Measurements from ENCODE around the gene SOWAHA. TPM values are rescaled to one million over a fixed set of nuclear protein-coding genes. Genes with fewer than 3 reads are reported as not detected.

SOWAHA gene
- total and polyA plus RNA-seq, 7 donors: 0.01 to 0.06 TPM; not detected in 5

DNA sequence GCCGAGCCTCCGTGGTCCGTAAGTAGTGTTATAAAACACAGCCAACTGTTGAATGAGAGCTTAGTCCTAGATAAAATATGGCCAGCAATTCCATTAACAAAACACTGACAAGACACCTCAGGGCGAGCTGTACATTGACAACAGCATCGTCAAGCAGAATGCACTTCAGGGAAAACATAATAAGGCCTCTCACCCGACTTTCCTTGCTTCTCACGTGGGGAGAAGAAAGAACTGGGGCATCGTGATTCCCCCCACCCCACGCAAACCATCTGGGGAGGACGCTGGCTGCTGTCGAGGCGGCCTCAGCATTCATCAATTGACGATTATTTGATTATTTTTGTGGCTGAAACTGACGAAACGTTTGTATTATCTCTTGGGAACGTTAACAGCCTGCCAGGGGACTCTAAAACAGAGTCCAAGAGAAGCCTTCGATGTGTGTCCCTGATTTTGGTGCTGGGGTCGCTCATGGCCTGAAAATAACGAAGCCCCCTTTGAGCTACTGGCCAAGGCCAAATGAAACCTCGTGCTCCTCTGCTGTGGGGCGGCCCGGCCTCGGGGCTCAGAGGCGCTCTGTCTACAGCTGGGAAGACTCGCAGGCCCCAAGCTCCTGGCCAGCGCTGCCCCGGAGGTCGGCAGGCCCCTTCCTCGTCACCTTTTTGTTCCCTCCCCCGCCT lies 52.7 kb downstream of the SOWAHA start:
- no peak for DNase-seq
- peak overlapping the region; percentile 99 for H3K4me3 ChIP-seq
- intact Hi-C loops (cut with DNase I): loop anchor here in 1 of 2 donors (5.0 to 10.0 kb wide), 2 partner anchors 34 to 491 kb away; partner anchors contain the start of gene SHROOM1
- H3K36me3 ChIP-seq (ENCODE audit: insufficient read depth in 1 of 2, low read depth in 1 of 2): peaks cover 7 to 36% of the 10 kb centered on the region in 2 donors
- peak overlapping the region; percentile 97 for H3K27ac ChIP-seq
- H3K27me3 ChIP-seq (ENCODE audit: insufficient read depth in 3 of 3, low read length in 2 of 3): no peaks in the 10 kb centered on the region
- WGBS, 3 donors: 29 to 37% (median 32%) methylated on average over 28 to 30 of the region's 30 CpGs
- ATAC-seq: peak; percentile 48 to 63 (median 54)
- no peaks in the 10 kb centered on the region for H3K9me3 ChIP-seq
- peaks cover 24% of the 10 kb centered on the region for H3K4me1 ChIP-seq
- TF ChIP-seq, protein P1, sequence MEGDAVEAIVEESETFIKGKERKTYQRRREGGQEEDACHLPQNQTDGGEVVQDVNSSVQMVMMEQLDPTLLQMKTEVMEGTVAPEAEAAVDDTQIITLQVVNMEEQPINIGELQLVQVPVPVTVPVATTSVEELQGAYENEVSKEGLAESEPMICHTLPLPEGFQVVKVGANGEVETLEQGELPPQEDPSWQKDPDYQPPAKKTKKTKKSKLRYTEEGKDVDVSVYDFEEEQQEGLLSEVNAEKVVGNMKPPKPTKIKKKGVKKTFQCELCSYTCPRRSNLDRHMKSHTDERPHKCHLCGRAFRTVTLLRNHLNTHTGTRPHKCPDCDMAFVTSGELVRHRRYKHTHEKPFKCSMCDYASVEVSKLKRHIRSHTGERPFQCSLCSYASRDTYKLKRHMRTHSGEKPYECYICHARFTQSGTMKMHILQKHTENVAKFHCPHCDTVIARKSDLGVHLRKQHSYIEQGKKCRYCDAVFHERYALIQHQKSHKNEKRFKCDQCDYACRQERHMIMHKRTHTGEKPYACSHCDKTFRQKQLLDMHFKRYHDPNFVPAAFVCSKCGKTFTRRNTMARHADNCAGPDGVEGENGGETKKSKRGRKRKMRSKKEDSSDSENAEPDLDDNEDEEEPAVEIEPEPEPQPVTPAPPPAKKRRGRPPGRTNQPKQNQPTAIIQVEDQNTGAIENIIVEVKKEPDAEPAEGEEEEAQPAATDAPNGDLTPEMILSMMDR (IDR thresholded peaks at IDR 0.05): no peak

Other genes starting within 250 kb of the SOWAHA start
- gene IL13, start 155.1 kb upstream of the SOWAHA start, total RNA-seq: not detected
- gene IL13, start 155.1 kb upstream of the SOWAHA start, polyA plus RNA-seq: not detected
- not detected for gene IL4, start 139.3 kb upstream of the SOWAHA start, total RNA-seq
- gene IL4, start 139.3 kb upstream of the SOWAHA start, polyA plus RNA-seq: not detected
- 1 to 10 TPM; 3.6 to 5.8 (median 4.8) TPM for gene KIF3A, start 75.8 kb upstream of the SOWAHA start, total RNA-seq
- 1 to 10 TPM; 2.5 to 8.0 (median 2.9) TPM for gene KIF3A, start 75.8 kb upstream of the SOWAHA start, polyA plus RNA-seq
- gene CCNI2, start 65.9 kb upstream of the SOWAHA start, total RNA-seq: not detected
- gene CCNI2, start 65.9 kb upstream of the SOWAHA start, polyA plus RNA-seq: not detected
- 10 to 100 TPM in 1 of 4 donors, 1 to 10 TPM in 3; 9.2 to 13.1 (median 9.6) TPM for gene SEPTIN8, start 36.1 kb upstream of the SOWAHA start, total RNA-seq
- gene SEPTIN8, start 36.1 kb upstream of the SOWAHA start, polyA plus RNA-seq: 1 to 10 TPM; 3.8 to 5.7 (median 4.4) TPM
- gene SHROOM1, start 17.3 kb downstream of the SOWAHA start, total RNA-seq: 1 to 10 TPM; 1.5 to 2.3 (median 1.9) TPM
- 1 to 10 TPM in 2 of 3 donors, under 1 TPM in 1; 0.66 to 1.5 (median 1.1) TPM for gene SHROOM1, start 17.3 kb downstream of the SOWAHA start, polyA plus RNA-seq
- gene GDF9, start 53.2 kb downstream of the SOWAHA start, total RNA-seq: 1 to 10 TPM in 1 of 4 donors, under 1 TPM in 3; 0.57 to 1.2 (median 0.78) TPM
- gene GDF9, start 53.2 kb downstream of the SOWAHA start, polyA plus RNA-seq: 1 to 10 TPM in 1 of 3 donors, under 1 TPM in 2; 0.07 to 1.2 (median 0.17) TPM
- 100 to 1,000 TPM; 696 to 985 (median 915) TPM for gene UQCRQ, start 53.3 kb downstream of the SOWAHA start, total RNA-seq
- 100 to 1,000 TPM; 649 to 919 (median 760) TPM for gene UQCRQ, start 53.3 kb downstream of the SOWAHA start, polyA plus RNA-seq
- 1 to 10 TPM in 1 of 4 donors, under 1 TPM in 3; 0.51 to 1.1 (median 0.76) TPM for gene LEAP2, start 60.4 kb downstream of the SOWAHA start, total RNA-seq
- 1 to 10 TPM in 2 of 3 donors, under 1 TPM in 1; 0.70 to 2.7 (median 2.4) TPM for gene LEAP2, start 60.4 kb downstream of the SOWAHA start, polyA plus RNA-seq
- 10 to 100 TPM; 49.6 to 68.2 (median 58.9) TPM for gene AFF4, start 150.3 kb downstream of the SOWAHA start, total RNA-seq
- 10 to 100 TPM in 2 of 3 donors, 1 to 10 TPM in 1; 9.7 to 23.3 (median 10.0) TPM for gene AFF4, start 150.3 kb downstream of the SOWAHA start, polyA plus RNA-seq
- gene ZCCHC10, start 213.2 kb downstream of the SOWAHA start, total RNA-seq: 10 to 100 TPM; 19.6 to 26.7 (median 20.8) TPM
- gene ZCCHC10, start 213.2 kb downstream of the SOWAHA start, polyA plus RNA-seq: 10 to 100 TPM; 13.6 to 32.5 (median 17.0) TPM
- gene HSPA4, start 238.7 kb downstream of the SOWAHA start, total RNA-seq: 100 to 1,000 TPM; 108 to 154 (median 130) TPM
- 10 to 100 TPM; 41.2 to 86.8 (median 50.6) TPM for gene HSPA4, start 238.7 kb downstream of the SOWAHA start, polyA plus RNA-seq